Measurements from ENCODE around the gene EPYC.

- TF ChIP-seq ZNF384 (IDR thresholded peaks at IDR 0.05) (no peak), ELF4 (IDR thresholded peaks at IDR 0.05) (no peak), PKNOX1 (IDR thresholded peaks at IDR 0.05) (no peak), NFRKB (IDR thresholded peaks at IDR 0.05) (no peak), LEF1 (IDR thresholded peaks at IDR 0.05; ENCODE audit: borderline replicate concordance) (no peak), TARDBP (IDR thresholded peaks at IDR 0.05) (no peak), FOXK2 (IDR thresholded peaks at IDR 0.05) (no peak), HDGF (IDR thresholded peaks at IDR 0.05; ENCODE audit: borderline replicate concordance) (no peak)
These were observed 22.6 kb downstream of the EPYC start for GRCh38 chr12:90982170-90982569.

Measured in HEK293T (cell line).